Daoy (cell line): ENCODE data around the gene LHCGR. TPM values are rescaled to one million over a fixed set of nuclear protein-coding genes. Genes with fewer than 3 reads are reported as not detected.

Experiments used
- DNase-seq: peaks from one replicate; pipeline ENCODE4 v3.0.0-alpha.2; 2015; ENCODE audit warnings: low read depth
- total RNA-seq: library from RNA; depleted of rRNA; stranded (reverse); fragments of >200 nt; shearing (Covaris generic); gene quantifications from 2 replicates; pipeline ENCODE4 v1.2.3, GENCODE V29; 2014; rRNA removed

Gene LHCGR
- total RNA-seq: not detected in 2 replicates

DNA sequence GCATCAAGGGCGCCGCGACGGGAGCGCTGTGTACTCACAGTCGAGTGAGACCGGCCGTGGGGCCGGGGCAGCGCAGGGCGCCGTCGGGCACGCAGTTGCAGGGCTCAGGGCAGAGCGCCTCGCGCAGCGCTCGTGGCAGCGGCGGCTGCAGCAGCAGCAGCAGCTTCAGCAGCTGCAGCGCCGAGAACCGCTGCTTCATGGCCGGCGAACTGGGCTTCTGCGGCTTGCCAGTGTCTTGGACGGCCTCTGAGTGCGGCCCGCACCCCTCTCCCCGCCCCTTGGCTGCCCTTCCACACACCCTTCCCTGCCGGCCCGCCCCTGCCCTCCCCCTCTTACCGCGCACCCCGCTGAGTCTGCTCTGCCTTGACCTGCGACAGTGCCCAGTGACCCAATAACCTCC is at the start of gene LHCGR:
TSS of gene LHCGR (minus strand) at position 252 of the 400 bp plus-strand sequence. CDS start at position 199, 53 bp downstream.
- no peak for DNase-seq

DNA sequence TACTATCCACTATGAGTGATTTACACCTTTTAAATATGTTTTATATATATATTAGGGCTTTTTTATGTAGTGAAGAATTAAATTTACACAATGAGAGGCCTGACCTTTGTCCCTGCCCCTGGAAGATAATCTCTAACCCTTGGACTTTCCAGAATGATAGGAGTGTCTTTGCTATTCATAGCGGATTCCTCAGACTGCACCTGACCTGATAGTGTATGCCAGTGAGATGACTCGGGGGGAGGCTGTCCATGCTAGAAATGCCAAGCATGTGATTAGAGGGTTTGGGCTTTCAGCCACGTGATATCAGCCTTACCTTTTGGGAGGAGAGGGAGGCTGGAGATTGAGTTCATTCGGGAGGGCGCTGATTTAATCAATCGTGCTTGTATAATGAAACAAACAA is 44.1 kb upstream of the LHCGR start:
- no peak for DNase-seq

DNA sequence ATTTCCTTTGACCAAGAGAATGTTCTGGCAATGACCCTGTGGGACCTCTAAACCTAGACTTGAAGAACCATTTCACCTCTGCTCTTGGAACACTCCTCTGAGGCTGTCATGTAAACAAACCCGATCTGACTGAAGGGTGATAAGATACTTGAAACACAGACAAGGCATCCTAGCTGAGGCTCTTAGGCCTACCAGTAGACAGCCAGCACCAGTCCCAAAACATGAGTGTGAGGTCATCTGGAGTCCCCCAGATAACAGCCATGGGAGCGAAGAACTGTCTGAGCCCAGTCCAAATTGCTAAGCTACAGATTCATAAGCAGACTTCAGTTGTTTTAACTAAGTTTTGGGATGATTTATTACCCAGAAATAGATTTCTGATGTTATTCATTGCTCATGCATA is 39.5 kb upstream of the LHCGR start:
- no peak for DNase-seq

DNA sequence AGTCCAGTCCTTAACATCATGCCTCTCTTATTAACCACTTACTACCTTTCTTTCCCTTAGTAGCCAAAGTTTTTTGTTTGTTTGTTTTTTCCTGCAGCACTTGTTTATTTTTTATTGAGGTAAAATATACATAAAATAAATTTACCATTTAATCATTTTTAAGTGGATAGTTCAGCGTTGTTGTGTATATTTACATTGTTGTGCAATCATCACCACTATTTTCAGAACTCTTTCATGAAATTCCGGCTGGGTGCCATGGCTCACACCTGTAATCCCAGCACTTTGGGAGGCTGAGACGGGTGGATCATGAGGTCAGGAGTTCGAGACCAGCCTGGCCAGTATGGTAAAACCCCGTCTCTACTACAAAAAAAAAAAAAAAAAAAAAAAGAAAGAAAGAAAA is 38.1 kb upstream of the LHCGR start:
- DNase-seq: no peak

DNA sequence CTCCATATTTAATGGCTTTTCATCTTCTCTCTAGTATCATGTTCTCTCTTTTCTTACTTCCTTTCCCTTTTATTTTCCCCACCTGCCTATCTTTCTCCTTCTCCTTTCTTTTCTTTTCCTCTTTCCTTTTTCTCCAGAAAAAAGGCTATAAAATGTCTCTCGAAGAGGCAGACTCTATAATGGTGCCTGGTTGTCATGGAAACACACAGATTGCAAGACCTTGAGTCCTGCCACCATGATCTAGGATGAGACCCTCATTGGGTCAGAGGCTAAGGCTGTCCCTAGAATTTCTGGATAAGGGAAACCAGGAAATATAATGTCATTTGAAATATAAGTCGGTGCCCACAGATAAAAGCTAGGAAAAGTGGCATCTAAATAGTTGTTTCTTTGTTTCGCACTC is 36.5 kb upstream of the LHCGR start:
- DNase-seq: no peak

DNA sequence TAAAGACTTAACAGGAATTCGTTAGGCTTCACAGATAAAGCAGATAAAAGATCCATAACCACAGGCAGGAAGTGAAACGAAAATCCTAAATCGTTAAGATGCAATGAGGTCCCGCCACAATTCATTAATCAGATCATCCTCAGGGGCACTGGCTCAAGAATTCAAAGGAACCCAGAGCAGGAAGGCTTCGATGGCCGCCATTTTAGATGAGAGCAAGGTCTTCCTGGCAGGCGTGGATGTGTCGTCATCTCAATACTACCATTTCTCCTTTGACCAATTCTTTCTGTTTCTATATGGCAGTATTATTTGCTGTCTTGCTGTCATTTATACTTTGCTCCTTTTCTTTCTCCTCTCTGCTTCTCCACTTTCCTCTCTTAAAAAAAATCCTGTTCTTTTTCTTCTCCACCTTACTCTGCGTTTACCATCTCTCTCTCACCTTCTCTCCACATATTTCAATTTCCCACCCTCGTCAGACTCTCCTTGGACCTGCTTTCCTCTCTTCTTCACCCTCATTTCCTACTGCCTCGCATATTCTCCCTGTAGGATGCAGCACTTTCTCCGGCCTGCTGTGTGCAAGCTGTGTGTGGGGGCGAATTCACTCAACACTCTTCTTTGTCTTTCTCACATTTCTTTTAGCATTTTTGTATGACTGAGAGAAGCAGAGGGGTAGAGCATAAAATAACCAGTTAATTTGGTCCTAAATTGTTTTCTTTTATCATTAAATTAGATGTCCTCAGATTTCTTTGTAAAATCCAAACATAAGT is 35.1 kb upstream of the LHCGR start:
- no peak for DNase-seq

DNA sequence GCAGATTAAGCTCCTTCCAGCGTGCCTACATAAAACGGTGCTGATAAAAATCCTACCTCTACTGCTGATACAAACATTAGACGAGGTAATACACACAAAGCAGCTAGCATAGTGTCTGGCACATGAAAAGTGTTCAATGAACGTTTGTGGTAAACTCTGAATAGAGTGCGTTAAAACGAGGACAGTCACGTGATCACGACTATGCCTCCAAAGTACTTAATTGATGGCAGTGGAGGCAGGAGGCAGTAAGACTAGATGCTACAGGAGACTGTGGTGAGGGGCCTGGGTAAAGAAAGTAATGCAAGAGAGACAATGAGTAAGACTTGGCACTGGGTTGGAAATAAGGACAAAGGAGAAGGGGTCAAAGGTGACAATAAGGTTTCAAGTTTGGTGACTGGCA is 32.1 kb upstream of the LHCGR start:
- DNase-seq: no peak

DNA sequence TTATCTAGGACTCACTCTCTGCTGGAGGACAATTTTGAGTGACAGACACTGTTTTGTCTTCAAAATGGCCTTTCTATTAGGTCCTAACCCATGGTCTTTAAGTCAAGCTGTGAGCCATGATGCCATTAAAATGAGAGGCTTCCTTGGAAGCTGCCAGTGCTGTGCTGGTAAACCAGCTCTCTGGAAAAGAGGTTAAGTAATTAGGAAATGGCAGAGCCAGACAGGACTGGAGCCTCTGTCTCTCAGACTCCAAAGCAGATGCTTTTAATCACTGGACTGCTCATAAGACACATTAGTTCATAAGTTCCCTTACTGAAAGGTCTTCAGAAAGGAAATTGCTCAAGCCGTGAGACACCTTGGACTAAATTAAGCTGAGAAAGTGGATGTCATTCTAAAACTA is 25.8 kb upstream of the LHCGR start:
- no peak for DNase-seq

DNA sequence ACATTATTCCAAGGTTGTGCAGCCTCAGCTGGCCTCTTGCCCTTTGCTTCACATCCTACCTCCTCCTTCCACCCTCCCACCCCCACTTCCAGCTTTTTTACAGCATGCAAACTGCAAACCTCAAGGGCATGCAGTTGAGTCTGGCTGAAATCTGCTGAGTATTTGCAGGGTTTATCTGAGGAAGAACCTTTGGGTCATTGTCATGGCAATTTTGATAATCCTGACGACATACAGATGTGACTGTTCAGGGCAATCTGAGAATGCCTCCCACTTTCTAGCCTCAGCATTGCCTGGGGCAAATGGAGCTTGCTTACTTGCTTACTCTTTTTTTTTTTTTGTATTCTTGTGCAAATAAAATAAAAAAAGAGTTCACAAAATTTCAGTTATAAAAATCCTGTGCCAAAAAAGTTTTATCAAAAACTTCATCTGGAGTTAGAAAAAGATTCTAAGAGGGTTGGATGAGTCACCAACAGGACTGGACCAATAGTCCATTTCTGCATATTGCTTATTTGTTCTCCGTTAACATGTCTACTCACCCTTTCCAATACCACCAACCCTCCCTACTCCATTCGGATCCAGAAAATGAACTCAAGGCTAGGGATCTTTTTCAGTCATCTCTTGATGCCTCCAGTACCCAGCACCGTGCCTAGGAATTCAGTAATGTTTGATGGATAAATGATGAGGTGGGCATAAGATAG is 23.6 kb upstream of the LHCGR start:
- no peak for DNase-seq

DNA sequence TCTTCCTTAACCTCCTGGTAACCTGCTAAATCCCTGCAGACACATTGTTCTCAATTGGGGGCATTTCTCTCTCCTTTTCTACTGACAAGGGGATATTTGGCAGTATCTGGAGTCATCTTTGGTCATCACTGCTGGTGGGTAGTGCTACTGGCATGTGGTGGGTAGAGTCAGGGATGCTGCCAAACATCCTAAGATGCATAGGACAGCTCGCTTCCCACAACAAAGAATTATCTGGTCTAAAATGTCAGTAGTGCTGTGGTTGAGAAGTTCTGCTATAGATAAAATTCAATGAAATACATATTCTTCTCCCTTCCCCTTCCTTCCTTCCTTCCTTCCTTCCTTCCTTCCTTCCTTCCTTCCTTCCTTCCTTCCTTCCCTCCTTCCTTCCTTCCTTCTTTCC is 18.7 kb upstream of the LHCGR start:
- no peak for DNase-seq

DNA sequence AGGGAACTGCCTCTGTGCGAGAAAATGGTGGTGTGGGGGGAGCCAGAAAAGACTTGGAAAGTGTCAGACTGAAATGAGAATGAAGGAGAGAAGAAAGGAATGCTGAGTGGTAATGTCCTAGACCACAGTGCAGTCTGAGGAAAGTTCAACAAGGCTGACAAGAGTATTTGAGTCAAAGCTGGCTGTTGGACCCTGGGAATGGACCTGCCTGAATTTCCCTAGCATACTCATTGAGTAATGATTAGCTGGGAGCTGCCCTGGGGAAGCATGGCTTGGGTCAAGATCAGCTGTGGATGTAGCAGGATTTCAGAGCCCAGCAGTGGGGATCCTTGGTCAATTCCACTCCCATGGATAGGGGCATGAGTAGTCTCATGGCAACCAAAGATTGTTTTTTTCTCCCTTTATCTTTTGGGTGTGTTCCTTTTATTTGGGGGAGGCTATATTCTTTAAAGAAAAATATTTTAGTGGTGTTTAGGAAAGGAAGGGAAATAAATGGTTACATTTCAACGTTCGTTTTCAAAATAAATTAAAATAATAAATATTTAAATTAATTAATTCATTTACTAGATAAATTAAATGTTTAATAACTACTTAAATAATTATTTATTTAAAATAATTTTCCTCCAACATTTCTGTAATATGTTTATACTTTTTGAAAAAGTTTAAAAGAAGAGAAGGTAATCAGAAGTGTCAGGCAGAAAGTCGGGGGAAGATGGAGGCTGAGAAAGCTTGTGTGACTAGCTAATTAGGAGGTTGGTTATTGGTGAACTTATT is 15.9 kb upstream of the LHCGR start:
- DNase-seq: no peak

DNA sequence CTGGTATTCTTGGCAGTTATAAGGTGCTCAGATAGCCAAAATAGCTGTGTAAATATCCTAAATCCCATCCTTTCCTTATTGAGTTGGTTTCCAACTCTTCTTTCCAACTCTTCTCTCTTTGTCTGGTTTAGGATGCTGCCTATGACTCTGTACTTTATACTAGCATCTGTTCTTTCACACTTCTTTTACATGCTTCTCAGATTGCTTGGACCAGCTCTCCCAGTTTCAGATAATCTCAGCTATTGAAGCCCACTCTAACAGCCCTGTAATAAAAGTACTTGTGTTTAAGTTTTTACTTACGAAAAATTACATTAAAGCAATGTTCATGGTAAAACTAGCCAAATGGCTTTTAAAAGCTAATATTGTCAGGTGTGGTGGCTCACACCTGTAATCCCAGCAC is 14.7 kb upstream of the LHCGR start:
- no peak for DNase-seq

DNA sequence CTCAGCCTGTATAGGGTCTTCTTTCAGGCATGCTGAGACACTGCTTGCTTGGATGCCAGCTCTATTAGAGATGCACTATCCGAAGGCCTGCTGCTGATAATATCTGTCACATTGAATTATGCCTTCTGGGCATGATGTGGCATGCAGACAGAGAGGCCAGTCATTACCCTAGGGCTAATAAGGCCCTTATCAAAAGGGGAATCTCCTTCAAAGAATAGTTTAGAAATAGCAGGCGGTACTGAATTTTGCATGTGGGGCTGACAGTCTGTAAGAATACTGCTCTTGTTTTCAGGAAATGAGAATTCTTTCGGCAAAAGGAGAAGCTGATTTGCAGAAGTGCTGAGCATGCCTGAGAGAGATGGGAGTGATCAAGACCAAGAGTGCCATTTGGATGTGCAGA is 13.1 kb upstream of the LHCGR start:
- no peak for DNase-seq

DNA sequence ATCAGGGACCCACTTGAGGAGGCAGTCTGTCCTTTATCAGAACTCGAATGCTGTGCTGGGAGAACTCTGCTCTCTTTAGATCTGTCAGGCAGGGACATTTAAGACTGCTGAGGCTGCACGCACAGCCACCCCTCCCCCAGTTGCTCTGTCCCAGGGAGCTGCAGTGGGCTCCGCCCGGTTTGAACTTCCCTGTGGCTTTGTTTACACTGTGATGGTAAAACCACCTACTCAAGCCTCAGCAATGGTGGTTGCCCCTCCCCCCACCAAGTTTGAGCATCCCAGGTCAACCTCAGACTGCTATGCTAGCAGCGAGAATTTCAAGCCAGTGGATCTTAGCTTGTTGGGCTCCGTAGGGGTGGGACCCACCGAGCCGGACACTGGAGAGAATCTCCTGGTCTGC is 11.8 kb upstream of the LHCGR start:
- no peak for DNase-seq

DNA sequence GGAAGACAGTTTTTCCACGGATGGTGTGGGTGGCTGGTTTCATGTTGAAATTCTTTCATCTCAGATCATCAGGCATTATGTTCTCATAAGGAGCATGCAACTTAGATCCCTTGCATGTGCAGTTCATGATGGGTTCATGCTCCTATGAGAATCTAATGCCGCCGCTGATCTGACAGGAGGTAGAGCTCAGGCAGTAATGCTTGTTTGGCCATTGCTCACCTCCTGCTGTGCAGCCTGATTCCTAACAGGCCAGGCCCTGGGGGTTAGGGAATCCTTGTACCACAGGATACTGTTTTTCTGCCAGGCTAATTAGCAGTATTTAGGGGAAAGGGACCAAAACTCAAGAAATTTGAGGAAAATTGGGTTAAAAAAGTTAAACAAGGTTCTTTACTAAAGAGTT is 5.3 kb upstream of the LHCGR start:
- DNase-seq: no peak

DNA sequence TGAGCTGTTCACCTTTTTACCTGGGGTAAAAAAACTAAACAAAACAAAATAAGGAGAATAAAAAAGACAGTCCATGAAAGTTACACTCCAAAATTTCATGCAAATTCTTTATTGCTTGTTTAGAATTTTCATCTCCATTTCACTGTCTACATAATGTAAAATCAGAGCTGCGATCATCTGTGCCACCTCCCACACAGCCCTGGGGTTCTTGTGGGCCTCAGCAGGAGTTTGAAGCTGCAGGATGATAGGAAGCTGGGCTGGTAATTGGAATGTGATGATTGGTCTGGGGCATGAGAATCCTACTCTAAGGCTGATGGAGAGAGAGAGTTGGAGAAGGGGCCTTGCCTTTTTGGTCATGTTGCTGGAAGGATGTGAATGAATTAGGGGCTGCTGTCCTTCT is 4.2 kb upstream of the LHCGR start:
- no peak for DNase-seq

DNA sequence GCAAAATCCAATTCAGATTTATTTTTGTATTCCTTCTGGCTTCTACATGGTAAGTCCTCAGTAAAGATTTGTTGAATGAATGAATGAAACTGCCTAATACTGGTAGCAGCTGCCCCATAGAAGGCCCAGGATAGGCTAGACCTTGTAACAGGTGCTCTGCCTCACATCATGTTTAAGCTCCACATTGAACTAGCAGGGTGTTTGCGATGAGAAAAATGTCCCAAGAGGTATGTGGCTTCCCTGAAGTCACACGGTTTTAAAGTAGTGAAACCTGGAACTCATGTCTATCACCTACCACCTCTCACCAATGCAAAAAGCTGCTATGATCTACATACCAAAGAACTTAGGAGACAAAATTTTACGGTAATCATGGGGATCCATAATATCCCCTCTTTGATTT is 765 bp upstream of the LHCGR start:
- no peak for DNase-seq

DNA sequence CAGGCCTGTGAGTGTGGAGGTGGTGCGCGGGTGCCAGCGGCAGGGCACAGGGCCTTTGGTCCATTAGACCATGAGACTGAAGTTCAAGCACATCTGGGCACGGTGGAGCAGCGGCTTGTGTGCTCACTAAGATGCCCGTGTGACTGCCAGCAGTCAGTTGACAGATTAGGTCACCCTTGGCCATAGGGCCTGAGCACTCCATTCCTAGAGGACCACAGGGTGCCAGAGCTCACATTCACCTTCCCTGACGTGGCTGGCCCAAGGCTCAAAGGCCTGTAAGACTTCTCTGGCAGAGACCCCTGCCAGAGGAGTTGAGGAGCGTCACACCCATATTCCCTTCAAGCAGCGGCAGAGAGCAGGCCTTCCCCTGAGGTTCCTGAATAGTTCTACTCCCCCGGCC is 650 bp downstream of the LHCGR start:
- no peak for DNase-seq

DNA sequence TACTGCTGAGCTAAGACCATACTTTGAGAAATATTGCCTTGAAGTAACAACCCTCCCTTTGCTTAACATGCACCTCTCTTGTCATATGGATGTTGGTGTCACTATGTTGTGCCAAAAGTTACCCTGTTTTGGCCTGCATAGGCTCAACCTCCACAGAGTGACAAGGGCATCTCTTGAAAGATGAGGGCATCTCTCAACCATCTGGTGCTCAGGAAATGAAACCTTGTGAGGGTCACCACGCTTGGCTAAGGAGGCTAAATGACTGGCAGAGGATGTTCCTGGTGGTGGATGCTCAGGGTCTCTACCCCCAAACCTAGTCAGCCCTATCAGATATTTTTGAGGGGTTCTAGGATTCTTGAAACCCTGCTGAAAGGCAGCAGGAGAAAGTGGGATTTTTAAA is 2.3 kb downstream of the LHCGR start:
- no peak for DNase-seq

DNA sequence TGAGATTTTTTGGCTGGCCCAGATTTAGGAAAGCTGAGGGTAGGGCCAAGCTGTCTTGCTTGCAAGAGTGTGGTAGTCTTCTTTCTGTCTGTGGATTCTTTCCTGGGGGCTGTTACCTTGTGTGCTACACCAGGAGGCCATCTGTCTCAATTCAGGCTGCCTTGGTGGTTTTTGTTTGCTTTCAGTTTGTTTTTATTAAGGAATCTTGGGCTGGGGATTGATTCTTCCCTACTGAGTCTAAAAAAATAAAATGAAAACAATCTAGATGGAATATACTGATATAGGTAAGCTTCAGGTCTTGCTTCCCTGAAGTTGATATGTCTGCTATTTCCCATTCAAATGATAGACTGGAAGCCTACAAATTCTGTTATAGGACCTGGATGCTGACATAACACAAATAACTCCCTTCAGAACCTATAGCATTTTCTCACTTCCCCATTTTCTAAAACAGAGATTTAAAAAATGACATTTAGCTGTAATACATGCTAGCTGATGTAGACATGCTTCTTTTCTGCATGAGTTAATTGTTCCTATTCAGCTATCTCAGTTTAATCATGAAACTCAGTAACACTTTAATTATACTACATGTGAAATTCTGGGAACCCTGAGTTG is 5.3 kb downstream of the LHCGR start:
- no peak for DNase-seq

DNA sequence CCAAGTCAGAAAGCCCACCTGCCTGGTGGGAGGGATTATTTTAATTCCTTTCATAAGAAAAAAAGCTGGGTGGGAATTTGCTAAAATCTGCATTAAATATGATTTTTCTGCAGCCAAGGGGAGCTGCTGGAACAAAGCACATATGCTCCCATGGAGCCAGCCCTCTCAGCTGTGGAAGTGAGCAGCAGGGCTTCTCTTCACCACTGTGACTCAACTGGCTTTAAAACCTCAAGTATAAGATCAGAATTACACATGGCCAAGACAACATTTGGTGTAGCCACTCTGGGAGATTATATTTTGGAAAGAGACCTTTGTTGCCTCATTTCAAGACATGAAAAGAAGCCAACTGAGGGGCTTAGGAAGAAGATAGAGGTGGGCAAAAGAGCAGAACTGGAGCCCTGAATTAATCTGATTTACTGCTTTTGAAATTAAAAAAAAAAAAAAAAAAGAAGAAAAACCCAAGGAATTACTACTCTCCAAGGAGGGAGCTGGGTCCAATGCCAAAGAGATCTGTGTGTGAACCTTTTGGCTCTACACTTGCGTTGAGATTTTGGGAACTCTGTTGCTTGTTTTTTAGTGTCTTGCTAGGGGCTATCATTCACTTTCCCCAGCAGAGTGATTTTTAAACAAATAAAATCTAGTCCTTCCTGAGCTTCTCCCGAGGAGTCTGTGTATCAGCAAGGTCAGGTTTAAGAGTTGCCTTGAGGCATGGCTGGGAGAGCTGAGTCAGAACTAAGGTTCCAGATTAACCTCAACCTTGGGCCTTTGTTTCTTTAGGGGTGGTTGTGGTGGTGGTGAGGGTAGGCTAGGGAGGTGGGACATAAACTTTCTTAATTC is 6.0 kb downstream of the LHCGR start:
- no peak for DNase-seq
